ENCODE results near the gene CDK2. TPM values are rescaled to one million over a fixed set of nuclear protein-coding genes. Genes with fewer than 3 reads are reported as not detected.
A peak's percentile ranks its signal among the peaks of the same experiment; 100 is the strongest.
"Not testable (repeated sequence)": the region's sequence is repeated elsewhere in the genome, so short reads cannot be mapped to it uniquely, and the experiment has no call there.

The CDK2 gene
- total RNA-seq (10 to 100 TPM; 16.5 to 20.3 TPM), polyA plus RNA-seq (ENCODE audit: insufficient read depth, low read depth, low replicate concordance) (19.8 TPM)
- long read RNA-seq, donor 1, transcript CDK2-201 (7 exons, 2,296 nt) = major isoform, 9 of 9 reads
- long read RNA-seq, donor 1, partial matches to known transcripts = 0 of 9 reads
- long read RNA-seq, donor 1, other reads (novel, unspliced or antisense) = 0 of 9 reads
- long read RNA-seq, donor 2, partial matches to known transcripts = 24 of 29 reads
- long read RNA-seq, donor 2, other reads (novel, unspliced or antisense) = 0 of 29 reads

- no peaks in the 10 kb centered on the region for H3K36me3 ChIP-seq (ENCODE audit: low read depth, missing control alignments)
- no peaks in the 10 kb centered on the region for H3K27me3 ChIP-seq
- DNase-seq = peak; percentile 98
- peak within 1 kb of the TSS; percentile 57 to 72 for H3K27ac ChIP-seq
- peak within 1 kb of the TSS; percentile 72 to 80 for H3K4me3 ChIP-seq
- peaks cover 21% of the 10 kb centered on the region for H3K4me1 ChIP-seq
- no peak for TF ChIP-seq CTCF (IDR thresholded peaks at IDR 0.05)
- TF ChIP-seq POLR2A (IDR thresholded peaks at IDR 0.05) = no peak
- WGBS, 2 donors = 0 to 1% methylated on average over 7 to 45 of the region's 45 CpGs
- intact Hi-C loops (cut with DNase I; ENCODE audit: low total_unique reads) = no loop called here
- H3K9me3 ChIP-seq = no peaks in the 10 kb centered on the region
Observed at GRCh38 chr12:55966408-55967281, at the start of gene CDK2. CDK2 (plus strand) TSS chr12:55966830; CDS start chr12:55967009, 179 bp downstream.

- H3K4me3 ChIP-seq; H3K27me3 ChIP-seq; DNase-seq; intact Hi-C loops (cut with DNase I; ENCODE audit: low total_unique reads); H3K36me3 ChIP-seq (ENCODE audit: low read depth, missing control alignments); H3K9me3 ChIP-seq; H3K4me1 ChIP-seq; H3K27ac ChIP-seq: not testable (repeated sequence)
- WGBS, 2 donors = 83 to 85% methylated on average over 3 of the region's 3 CpGs
Observed at GRCh38 chr12:55919032-55919431, 47.6 kb upstream of the CDK2 start.

GRCh38 chr12:55922126-55922525 lies 44.5 kb upstream of the CDK2 start:
- TF ChIP-seq POLR2A (IDR thresholded peaks at IDR 0.05) (no peak), CTCF (IDR thresholded peaks at IDR 0.05) (no peak)
- no peaks in the 10 kb centered on the region for H3K4me1 ChIP-seq
- intact Hi-C loops (cut with DNase I; ENCODE audit: low total_unique reads) = loop anchor here (10.0 kb wide), 1 partner anchor 87 kb away; no protein-coding TSS in a partner anchor
- no peak for DNase-seq
- no peak overlapping the region for H3K4me3 ChIP-seq
- WGBS, 2 donors = 90% methylated on average over 3 of the region's 3 CpGs
- no peak overlapping the region for H3K27ac ChIP-seq
- no peaks in the 10 kb centered on the region for H3K9me3 ChIP-seq
- H3K36me3 ChIP-seq (ENCODE audit: low read depth, missing control alignments) = no peaks in the 10 kb centered on the region
- H3K27me3 ChIP-seq = no peaks in the 10 kb centered on the region

GRCh38 chr12:55923648-55924047 lies 43.0 kb upstream of the CDK2 start:
- H3K4me1 ChIP-seq; H3K36me3 ChIP-seq (ENCODE audit: low read depth, missing control alignments); DNase-seq; H3K27me3 ChIP-seq; H3K27ac ChIP-seq; H3K4me3 ChIP-seq; H3K9me3 ChIP-seq: not testable (repeated sequence)
- 91 to 93% methylated on average over 9 of the region's 9 CpGs for WGBS, 2 donors
- intact Hi-C loops (cut with DNase I; ENCODE audit: low total_unique reads) = loop anchor here (10.0 kb wide), 1 partner anchor 89 kb away; no protein-coding TSS in a partner anchor

- Histone ChIP-seq H3K36me3 (ENCODE audit: low read depth, missing control alignments) (no peaks in the 10 kb centered on the region), H3K27me3 (no peaks in the 10 kb centered on the region), H3K4me1 (peaks cover 7% of the 10 kb centered on the region), H3K9me3 (no peaks in the 10 kb centered on the region), H3K27ac (no peak overlapping the region), H3K4me3 (no peak overlapping the region)
- intact Hi-C loops (cut with DNase I; ENCODE audit: low total_unique reads) = loop anchor here (10.0 kb wide), 1 partner anchor 91 kb away; no protein-coding TSS in a partner anchor
- no peak for TF ChIP-seq POLR2A (IDR thresholded peaks at IDR 0.05)
- TF ChIP-seq CTCF (IDR thresholded peaks at IDR 0.05) = no peak
- WGBS, 2 donors = 60 to 61% methylated on average over 4 of the region's 4 CpGs
- no peak for DNase-seq
Observed at GRCh38 chr12:55925371-55925770, 41.3 kb upstream of the CDK2 start.
